Measurements from ENCODE around the gene ZPLD1.

GRCh38 chr3:102434715-102435114 is at the start of gene ZPLD1:
- TF ChIP-seq CTCF (conservative IDR thresholded peaks at IDR 0.05; ENCODE audit: low read depth, low read length) (no peak), EZH2phosphoT487 (IDR thresholded peaks at IDR 0.05; ENCODE audit: borderline replicate concordance, low read length) (no peak), EZH2 (IDR thresholded peaks at IDR 0.05; ENCODE audit: low read length, unreplicated experiment) (no peak)
